ENCODE data around the gene RPL37. TPM values are rescaled to one million over a fixed set of nuclear protein-coding genes. Genes with fewer than 3 reads are reported as not detected.

RPL37 gene
- total and polyA plus RNA-seq, 9 of the 15 experiments (the other 6 are each of a cell fraction or from before 2014, with no cell fraction given) = 2,342 to 7,963 (median 4,091) TPM

DNA sequence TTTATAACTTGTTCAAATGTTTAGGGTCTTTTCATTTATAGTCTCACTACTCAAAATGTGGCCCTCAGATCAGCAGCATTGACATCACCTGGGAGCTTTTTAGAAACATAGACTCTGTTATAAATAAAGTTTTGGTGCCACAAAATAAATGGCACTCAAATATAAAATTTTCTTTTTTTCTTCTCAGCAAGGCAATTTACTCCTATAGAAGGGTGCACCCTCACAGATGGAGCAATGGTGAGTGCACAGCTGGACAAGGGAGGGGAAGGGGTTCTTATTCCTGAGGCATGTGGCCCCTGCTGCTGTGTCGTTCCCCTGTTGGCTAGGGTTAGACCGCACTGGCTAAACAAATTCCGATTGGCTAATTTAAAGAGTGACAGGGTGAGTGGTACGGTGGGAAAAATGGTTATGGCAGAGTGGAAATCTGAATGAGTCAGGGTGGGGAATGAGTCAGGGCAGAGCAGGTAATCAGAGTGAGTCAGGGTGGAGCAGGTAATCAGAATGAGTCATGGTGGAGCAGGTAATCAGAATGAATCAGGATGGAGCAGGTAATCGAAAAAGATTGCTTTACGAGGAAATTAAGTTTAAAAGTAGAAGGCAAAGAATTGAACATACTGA lies 42.5 kb upstream of the RPL37 start:
- Histone ChIP-seq H3K4me1 (replicated peaks in 1 of 2; ENCODE audit: control insufficient read depth in 2 of 2, insufficient read depth in 2 of 2, low read length in 2 of 2) (no peaks in the 10 kb centered on the region), H3K4me3 (no peak overlapping the region), H3K36me3 (ENCODE audit: control insufficient read depth, insufficient read depth, low read length) (no peaks in the 10 kb centered on the region), H3K27ac (ENCODE audit: extremely low read depth, low read depth, low read length) (no peak overlapping the region), H3K79me2 (ENCODE audit: control insufficient read depth, insufficient read depth, low read length) (no peaks in the 10 kb centered on the region), H2AFZ (ENCODE audit: low read depth, low read length) (no peak overlapping the region), H3K9ac (ENCODE audit: insufficient read depth in 1 of 2, low read depth in 2 of 2, low read length in 2 of 2) (no peak overlapping the region), H3K9me1 (ENCODE audit: control insufficient read depth, insufficient read depth, low read length) (no peaks in the 10 kb centered on the region), H4K20me1 (replicated peaks; ENCODE audit: control insufficient read depth, insufficient read depth, low read length) (no peaks in the 10 kb centered on the region), H3K9me3 (replicated peaks; ENCODE audit: control insufficient read depth, insufficient read depth, low read depth, low read length) (peaks cover 4% of the 10 kb centered on the region), H3K4me2 (ENCODE audit: insufficient read depth, low read length) (no peak overlapping the region), H3K27me3 (ENCODE audit: control insufficient read depth in 2 of 2, insufficient read depth in 2 of 2, low read length in 2 of 2) (no peaks in the 10 kb centered on the region)
- no peak for FAIRE-seq
- BruUV-seq (replicated peaks) = no TSS peak
- in situ Hi-C loops (cut with MboI) = loop anchor here (5.0 to 25.0 kb wide), 3 partner anchors 125 to 1290 kb away; no protein-coding TSS in a partner anchor
- no peak for DNase-seq (ENCODE audit: extremely low read depth in 1 of 4, low spot score in 3 of 4)
- WGBS (ENCODE audit: insufficient coverage, low coverage, missing lambda C conversion rate) = 45% methylated on average over 6 of the region's 6 CpGs
- ChIA-PET POLR2A (no interaction called here), CTCF (ENCODE audit: low intra/inter-chr PET ratio) (interaction anchor here (0.6 kb wide), 1 partner anchor 484 kb away, joined by 3 read pairs; no protein-coding TSS in a partner anchor)
- intact Hi-C loops (cut with micrococcal nuclease) = loop anchor here (5.0 to 10.0 kb wide), 4 partner anchors 40 to 1300 kb away; partner anchors contain the start of gene RPL37
- no peak for ATAC-seq
- TF ChIP-seq ZNF280A (IDR thresholded peaks at IDR 0.05; ENCODE audit: low read depth, partially characterized antibody) (peak; percentile 95), POLR3G (IDR thresholded peaks at IDR 0.05; ENCODE audit: extremely low read depth, insufficient read length, insufficient replicate concordance) (no peak), CBX3 (IDR thresholded peaks at IDR 0.05; ENCODE audit: borderline replicate concordance in 1 of 2, low read length in 2 of 2) (peak in 1 of 2 experiments; percentile 91; a peak in 2 of 3 replicates), KDM1A (IDR thresholded peaks at IDR 0.05) (peak in 1 of 2 experiments; percentile 48; a peak in 1 of 4 replicates), U2AF2 (optimal IDR thresholded peaks at IDR 0.05; ENCODE audit: low read depth, low read length) (no peak), CC2D1A (IDR thresholded peaks at IDR 0.05) (no peak), ZBTB40 (IDR thresholded peaks at IDR 0.05) (peak; percentile 41; the same call in 1 of the 2 replicates), ZBTB40 (CRISPR knock-in tag; IDR thresholded peaks at IDR 0.05) (no peak), ZEB2 (IDR thresholded peaks at IDR 0.05) (0 out of 2 replicates have a peak, but pooled peaks have one; percentile 12), MTA3 (IDR thresholded peaks at IDR 0.05; ENCODE audit: borderline replicate concordance) (no peak)
